GM12891 (cell line): ENCODE data around the gene TARS3.

Experiments
- PAX5 ChIP-seq: IDR thresholded peaks from 2 replicates; pipeline ENCODE4 v1.6.1; 2011; ENCODE audit warnings: low read length, moderate library complexity, mild to moderate bottlenecking; ENCODE audit not compliant: insufficient read depth, severe bottlenecking
- POLR2A ChIP-seq: IDR thresholded peaks from 2 replicates; pipeline ENCODE4 v1.6.1; 2011; ENCODE audit warnings: low read depth, low read length, control low read depth
- POLR2AphosphoS5 ChIP-seq: IDR thresholded peaks from 2 replicates; pipeline ENCODE4 v1.6.1; 2011; ENCODE audit warnings: low read depth, low read length, control low read depth
- POU2F2 ChIP-seq: IDR thresholded peaks from 2 replicates; pipeline ENCODE4 v1.6.1; 2011; ENCODE audit warnings: low read depth, mild to moderate bottlenecking, control low read depth, low read length, moderate library complexity
- SPI1 ChIP-seq: IDR thresholded peaks from 2 replicates; pipeline ENCODE4 v1.6.1; 2011; ENCODE audit warnings: low read depth, low read length, control low read depth
- TAF1 ChIP-seq: IDR thresholded peaks from 2 replicates; pipeline ENCODE4 v1.6.1; 2011; ENCODE audit warnings: low read depth, low read length, control low read depth

DNA sequence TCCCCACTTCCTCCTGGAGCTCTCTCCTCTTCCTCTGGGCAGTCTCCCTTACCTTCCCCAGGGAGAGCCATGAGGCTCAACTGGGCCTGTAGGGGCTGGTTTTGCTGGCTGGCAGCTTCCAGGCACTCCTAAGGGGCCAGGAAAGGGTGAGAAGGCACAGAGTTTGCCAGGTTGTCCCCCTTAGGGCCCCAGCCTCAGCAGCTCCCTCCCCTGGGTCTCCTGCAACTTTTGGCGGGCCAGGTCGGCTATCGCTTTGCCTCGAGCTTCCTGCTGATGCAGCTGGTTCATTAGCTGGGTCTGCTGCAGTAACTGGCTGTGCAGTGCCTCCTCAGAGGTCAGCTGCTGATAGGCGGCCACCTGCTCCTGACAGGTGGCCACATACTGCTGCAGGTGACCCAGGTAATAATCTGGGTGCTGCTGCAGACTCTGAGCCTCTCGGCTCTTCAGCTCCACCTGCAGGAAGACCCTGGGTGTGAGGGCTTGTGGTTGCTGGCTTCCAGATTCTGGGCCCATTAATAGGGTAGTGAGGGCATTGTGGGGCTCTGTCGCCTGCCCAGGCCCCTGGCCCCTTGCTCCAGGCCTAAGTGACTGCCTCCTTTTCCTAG is 49.3 kb upstream of the TARS3 start:
- TF ChIP-seq POLR2AphosphoS5 (no peak), POLR2A (no peak), POU2F2 (no peak), SPI1 (no peak), TAF1 (no peak), PAX5 (no peak)
